H1 (cell line): ENCODE results near the gene DCDC2. TPM values are rescaled to one million over a fixed set of nuclear protein-coding genes. Genes with fewer than 3 reads are reported as not detected.
"Not testable (repeated sequence)": the region's sequence is repeated elsewhere in the genome, so short reads cannot be mapped to it uniquely, and the experiment has no call there.

ENCODE experiments used
- CTCF ChIA-PET: fragments of 300-600 bp; sonication (Branson Sonifier 250); formaldehyde crosslinking; loops from one replicate; lab custom pipeline; 2021; ENCODE audit not compliant: partially characterized antibody; lab: Charles Lee
- POLR2A ChIA-PET: fragments of 300-600 bp; sonication (Branson Sonifier 250); formaldehyde crosslinking; loops from one replicate; lab custom pipeline; 2021; ENCODE audit warnings: inconsistent platforms; ENCODE audit not compliant: partially characterized antibody; lab: Charles Lee
- DNase-seq, 2 experiments: peaks; one replicate each; pipeline versions ENCODE4 v3.0.0 to v3.0.0-alpha.2; 2010 to 2022; ENCODE audit warnings: low spot score in 2 of 2, low read depth in 1 of 2, mixed read lengths in 1 of 2
- FAIRE-seq: peaks from 2 replicates; lab custom pipeline; 2011; peaks lifted over from hg19 to GRCh38; lab: Jason Lieb, UNC
- H2AFZ ChIP-seq: 2 replicates; pipeline ENCODE4 v1.8.1; 2012; ENCODE audit warnings: low read length, inconsistent platforms
- H2AK5ac ChIP-seq: 2 replicates; pipeline ENCODE4 v1.6.1; 2013; ENCODE audit warnings: low read depth, low read length
- H2BK120ac ChIP-seq: replicated peaks from 2 replicates; pipeline ENCODE3; 2013; ENCODE audit warnings: low read depth, low read length, inconsistent platforms
- H2BK12ac ChIP-seq: 2 replicates; pipeline ENCODE4 v1.6.1; 2013; ENCODE audit warnings: low read depth, low read length
- H2BK15ac ChIP-seq: 2 replicates; pipeline ENCODE4 v1.6.1; 2013; ENCODE audit warnings: low read length
- H2BK20ac ChIP-seq: 2 replicates; pipeline ENCODE4 v1.6.1; 2013; ENCODE audit warnings: low read length
- H2BK5ac ChIP-seq: 2 replicates; pipeline ENCODE4 v1.6.1; 2013; ENCODE audit warnings: low read depth, low read length
- H3K14ac ChIP-seq: 2 replicates; pipeline ENCODE4 v1.6.1; 2013; ENCODE audit warnings: inconsistent platforms; ENCODE audit not compliant: insufficient read length
- H3K18ac ChIP-seq: 2 replicates; pipeline ENCODE4 v1.6.1; 2013; ENCODE audit warnings: low read length; ENCODE audit errors: extremely low read depth
- H3K23ac ChIP-seq: 2 replicates; pipeline ENCODE4 v1.6.1; 2013; ENCODE audit warnings: inconsistent platforms; ENCODE audit not compliant: insufficient read length
- H3K23me2 ChIP-seq: 2 replicates; pipeline ENCODE4 v1.6.1; 2013; ENCODE audit warnings: low read depth, low read length
- H3K27ac ChIP-seq: 2 replicates; pipeline ENCODE4 v1.6.1; 2011; ENCODE audit warnings: low read depth, low read length, inconsistent platforms
- H3K27me3 ChIP-seq, 4 experiments: replicated peaks in 1 of 4; 1 replicate in 1 of 4; 2 replicates in 3 of 4; pipeline versions ENCODE4 v1.6.1 to v1.8.1; 2011 to 2013; ENCODE audit warnings: low read length in 3 of 4, mild to moderate bottlenecking in 3 of 4, inconsistent platforms in 2 of 4, mixed read lengths in 2 of 4, moderate library complexity in 1 of 4; ENCODE audit not compliant: control insufficient read depth in 3 of 4, insufficient read depth in 3 of 4; ENCODE audit errors: extremely low read depth in 1 of 4
- H3K36me3 ChIP-seq, 4 experiments: 2 replicates each; pipeline versions ENCODE4 v1.6.1 to v1.8.1; 2011 to 2013; ENCODE audit warnings: mild to moderate bottlenecking in 4 of 4, low read length in 3 of 4, moderate library complexity in 2 of 4, control low read depth in 1 of 4, inconsistent platforms in 1 of 4; ENCODE audit not compliant: insufficient read depth in 4 of 4, control insufficient read depth in 2 of 4
- H3K4ac ChIP-seq: replicated peaks from 2 replicates; pipeline ENCODE3; 2013; ENCODE audit warnings: low read length, low read depth, mixed read lengths, inconsistent platforms; ENCODE audit not compliant: insufficient read length
- H3K4me1 ChIP-seq, 4 experiments: replicated peaks in 1 of 4; 1 replicate in 1 of 4; 2 replicates in 3 of 4; pipeline versions ENCODE4 v1.6.1 to v1.8.1; 2011 to 2013; ENCODE audit warnings: low read length in 3 of 4, inconsistent platforms in 2 of 4, mixed read lengths in 1 of 4; ENCODE audit not compliant: insufficient read depth in 4 of 4, control insufficient read depth in 3 of 4
- H3K4me2 ChIP-seq, 2 experiments: 2 replicates each; pipeline versions ENCODE4 v1.6.1 to v1.8.1; 2011 to 2013; ENCODE audit warnings: low read depth in 2 of 2, low read length in 2 of 2, control low read depth in 1 of 2, inconsistent platforms in 1 of 2, mild to moderate bottlenecking in 1 of 2; ENCODE audit not compliant: insufficient read depth in 1 of 2
- H3K4me3 ChIP-seq, 4 experiments: fragments of 200-600, 300-600 bp in 1 of 4; sonication (generic), shearing (Covaris generic), sonication (Bioruptor Twin) in 1 of 4; 2 replicates each; pipeline versions ENCODE4 v1.5.1 to v1.8.1; 2011 to 2016; ENCODE audit warnings: low read length in 4 of 4, low read depth in 3 of 4, control low read depth in 2 of 4, inconsistent platforms in 2 of 4, mild to moderate bottlenecking in 2 of 4, mixed read lengths in 1 of 4, moderate library complexity in 1 of 4; ENCODE audit not compliant: insufficient read depth in 2 of 4; ENCODE audit errors: extremely low read depth in 1 of 4
- H3K56ac ChIP-seq: replicated peaks from 2 replicates; pipeline ENCODE3; 2013; ENCODE audit warnings: low read depth, mild to moderate bottlenecking, mixed read lengths, low read length, inconsistent platforms; ENCODE audit not compliant: insufficient read length
- H3K79me1 ChIP-seq: 2 replicates; pipeline ENCODE4 v1.6.1; 2013; ENCODE audit warnings: low read depth, low read length, control low read depth
- H3K79me2 ChIP-seq, 2 experiments: 2 replicates each; pipeline versions ENCODE4 v1.6.1 to v1.8.1; 2012 to 2013; ENCODE audit warnings: low read length in 2 of 2, mild to moderate bottlenecking in 2 of 2, inconsistent platforms in 1 of 2; ENCODE audit not compliant: insufficient read depth in 2 of 2, control insufficient read depth in 1 of 2
- H3K9ac ChIP-seq, 4 experiments: replicated peaks in 1 of 4; 1 replicate in 1 of 4; 2 replicates in 3 of 4; pipeline versions ENCODE4 v1.6.1 to v1.8.1; 2011 to 2013; ENCODE audit warnings: low read depth in 3 of 4, low read length in 3 of 4, control low read depth in 2 of 4, mild to moderate bottlenecking in 2 of 4, moderate library complexity in 2 of 4, inconsistent platforms in 1 of 4; ENCODE audit errors: extremely low read depth in 1 of 4
- H3K9me3 ChIP-seq, 2 experiments: 2 replicates each; pipeline versions ENCODE4 v1.6.1 to v1.8.1; 2012 to 2013; ENCODE audit warnings: mild to moderate bottlenecking in 2 of 2, moderate library complexity in 2 of 2, control low read depth in 1 of 2, inconsistent platforms in 1 of 2, low read depth in 1 of 2, low read length in 1 of 2, mixed read lengths in 1 of 2; ENCODE audit not compliant: insufficient read depth in 2 of 2
- H4K20me1 ChIP-seq, 2 experiments: replicated peaks in 1 of 2; 2 replicates each; pipeline versions ENCODE3 to v1.8.1; 2011 to 2013; ENCODE audit warnings: inconsistent platforms in 2 of 2, low read length in 2 of 2, mild to moderate bottlenecking in 1 of 2; ENCODE audit not compliant: insufficient read depth in 2 of 2, control insufficient read depth in 1 of 2
- H4K5ac ChIP-seq: 2 replicates; pipeline ENCODE4 v1.6.1; 2013; ENCODE audit warnings: low read length, low read depth, mixed read lengths, inconsistent platforms; ENCODE audit not compliant: insufficient read length
- H4K8ac ChIP-seq: 2 replicates; pipeline ENCODE4 v1.8.0; 2013; ENCODE audit warnings: mild to moderate bottlenecking, moderate library complexity, low read length, inconsistent platforms; ENCODE audit not compliant: insufficient read depth; ENCODE audit errors: extremely low read depth
- H4K91ac ChIP-seq: replicated peaks from 2 replicates; pipeline ENCODE3; 2013; ENCODE audit warnings: low read length, mixed read lengths, inconsistent platforms; ENCODE audit not compliant: insufficient read length
- WGBS, 2 experiments: shearing (Covaris generic) in 1 of 2; methylation state at CpG; one replicate each; pipeline versions ENCODE4 v1.1.6 to v1.1.7; 2013 to 2015; ENCODE audit warnings: low lambda C conversion rate in 2 of 2, mixed read lengths in 2 of 2, inconsistent platforms in 1 of 2, low coverage in 1 of 2, missing lambda C conversion rate in 1 of 2; ENCODE audit not compliant: insufficient replicate concordance in 2 of 2, insufficient coverage in 1 of 2, insufficient read length in 1 of 2; ENCODE audit errors: extremely low coverage in 1 of 2, missing lambda C conversion rate in 1 of 2; 5-methylcytosine and 5-hydroxymethylcytosine counted together
- polyA plus RNA-seq, 7 experiments: library from polyadenylated mRNA; depleted of rRNA in 3 of 7; stranded (reverse) in 5 of 7; unstranded in 2 of 7; fragments of >200 nt in 5 of 7; fragments of 200-250 nt in 2 of 7; gene quantifications; 1 replicate in 5 of 7; 2 replicates in 1 of 7; 4 replicates in 1 of 7; pipeline versions ENCODE4 v1.2.1 to v1.2.3, GENCODE V29; 2011 to 2013; ENCODE audit warnings: missing spikeins in 2 of 7, mixed read lengths in 2 of 7
- total RNA-seq: library from RNA; stranded (reverse); fragmentation: NEBNext Ultra II Directional; extraction: Animal tissue kit (Norgen Biotek cat#: 25700); gene quantifications from 2 replicates; pipeline ENCODE4 v1.2.1, GENCODE V29; 2021

DCDC2 gene
- total and polyA plus RNA-seq, 2 of the 8 experiments (the other 6 are each of a cell fraction or from before 2014, with no cell fraction given), result 0.03 to 0.15 TPM

GRCh38 chr6:24382891-24383494, 25.1 kb upstream of the DCDC2 start:
- H2BK20ac ChIP-seq, H4K8ac ChIP-seq, H3K4me2 ChIP-seq, H3K4ac ChIP-seq, H2AFZ ChIP-seq, CTCF ChIA-PET, H4K20me1 ChIP-seq, H2BK12ac ChIP-seq, H3K4me1 ChIP-seq, H2BK5ac ChIP-seq, H3K9ac ChIP-seq, POLR2A ChIA-PET, H2AK5ac ChIP-seq, H3K4me3 ChIP-seq, H3K9me3 ChIP-seq, H4K91ac ChIP-seq, DNase-seq, H4K5ac ChIP-seq, H3K36me3 ChIP-seq, H3K18ac ChIP-seq, H2BK15ac ChIP-seq, H3K14ac ChIP-seq, H2BK120ac ChIP-seq, H3K79me2 ChIP-seq, FAIRE-seq, H3K27me3 ChIP-seq, H3K23me2 ChIP-seq, H3K79me1 ChIP-seq, H3K56ac ChIP-seq, H3K23ac ChIP-seq, H3K27ac ChIP-seq: not testable (repeated sequence)
- 95% methylated on average over 9 of the region's 9 CpGs; no CpG with 5 or more reads in 1 of the 2 experiments for WGBS, 2 experiments
